Cardiac muscle cell (in vitro differentiated cells and primary cell): ENCODE results near the gene GOLGA6D. TPM values are rescaled to one million over a fixed set of nuclear protein-coding genes. Genes with fewer than 3 reads are reported as not detected.
"Not testable (repeated sequence)": the region's sequence is repeated elsewhere in the genome, so short reads cannot be mapped to it uniquely, and the experiment has no call there.

ENCODE experiments used
- DNase-seq, 2 donors: peaks; one replicate each; pipeline versions ENCODE4 v3.0.0 to v3.0.0-alpha.2; 2010 to 2017; ENCODE audit warnings: low read depth in 1 of 2, low spot score in 1 of 2
- H3K27ac ChIP-seq: fragments of 200-600 bp; sonication (generic); 2 replicates; pipeline ENCODE4 v1.5.1; 2016
- H3K27me3 ChIP-seq: fragments of 200-600 bp; sonication (generic); 2 replicates; pipeline ENCODE4 v1.6.0; 2016; ENCODE audit warnings: control low read depth
- H3K36me3 ChIP-seq: fragments of 200-600 bp; sonication (generic); 2 replicates; pipeline ENCODE4 v1.5.1; 2016; ENCODE audit warnings: control low read depth
- H3K4me1 ChIP-seq: fragments of 200-600 bp; sonication (generic); 2 replicates; pipeline ENCODE4 v1.8.1; 2017; ENCODE audit warnings: low read depth, mild to moderate bottlenecking, mixed run types
- H3K4me3 ChIP-seq: fragments of 200-600 bp; sonication (generic); 2 replicates; pipeline ENCODE4 v1.5.1; 2016; ENCODE audit warnings: mild to moderate bottlenecking
- H3K9me3 ChIP-seq: fragments of 200-600 bp; sonication (generic); 2 replicates; pipeline ENCODE4 v1.5.1; 2017; ENCODE audit warnings: low read depth, mild to moderate bottlenecking, control low read depth
- CTCF ChIP-seq: IDR thresholded peaks from 2 replicates; pipeline ENCODE4 v1.5.1; 2012; ENCODE audit warnings: low read depth, mild to moderate bottlenecking, low read length
- polyA plus RNA-seq: library from polyadenylated mRNA; unstranded; fragments of >200 nt; fragmentation: Nextera tagmentation; extraction: Ambion mirVana; gene quantifications from 2 replicates; pipeline ENCODE4 v1.2.1, GENCODE V29; 2016
- total RNA-seq: library from RNA; depleted of rRNA; stranded (reverse); fragments of >200 nt; gene quantifications from 2 replicates; pipeline ENCODE4 v1.2.3, GENCODE V29; 2016

GOLGA6D gene
- total and polyA plus RNA-seq, 2 experiments from 2014 or later = 0.06 TPM; not detected in 1

- Histone ChIP-seq H3K9me3 (no peaks in the 10 kb centered on the region), H3K36me3 (no peaks in the 10 kb centered on the region), H3K4me3 (no peak overlapping the region), H3K4me1 (no peaks in the 10 kb centered on the region), H3K27me3 (no peaks in the 10 kb centered on the region), H3K27ac (no peak overlapping the region)
- DNase-seq = no peak
- no peak for TF ChIP-seq CTCF
Observed at GRCh38 chr15:75327491-75327890, 44.9 kb downstream of the GOLGA6D start.

GRCh38 chr15:75328493-75329314, 46.1 kb downstream of the GOLGA6D start:
- Histone ChIP-seq H3K36me3 (no peaks in the 10 kb centered on the region), H3K27ac (no peak overlapping the region), H3K9me3 (no peaks in the 10 kb centered on the region), H3K4me1 (no peaks in the 10 kb centered on the region), H3K4me3 (no peak overlapping the region), H3K27me3 (no peaks in the 10 kb centered on the region)
- DNase-seq = no peak
- no peak for TF ChIP-seq CTCF

- no peak for TF ChIP-seq CTCF
- no peaks in the 10 kb centered on the region for H3K4me1 ChIP-seq
- no peak overlapping the region for H3K4me3 ChIP-seq
- no peaks in the 10 kb centered on the region for H3K27me3 ChIP-seq
- H3K36me3 ChIP-seq = no peaks in the 10 kb centered on the region
- H3K27ac ChIP-seq = no peak overlapping the region
- DNase-seq = no peak
- no peaks in the 10 kb centered on the region for H3K9me3 ChIP-seq
Observed at GRCh38 chr15:75329571-75329970, 46.9 kb downstream of the GOLGA6D start.

- H3K27ac ChIP-seq, H3K4me3 ChIP-seq, H3K27me3 ChIP-seq, H3K4me1 ChIP-seq, H3K9me3 ChIP-seq, H3K36me3 ChIP-seq, DNase-seq: not testable (repeated sequence)
Observed at GRCh38 chr15:75332093-75332492, 49.5 kb downstream of the GOLGA6D start.

- H3K4me3 ChIP-seq, H3K27ac ChIP-seq, DNase-seq, H3K36me3 ChIP-seq, H3K4me1 ChIP-seq, H3K27me3 ChIP-seq, H3K9me3 ChIP-seq: not testable (repeated sequence)
Observed at GRCh38 chr15:75333654-75334419, 51.2 kb downstream of the GOLGA6D start.

GRCh38 chr15:75335313-75335704, 52.7 kb downstream of the GOLGA6D start:
- Histone ChIP-seq H3K4me1 (no peaks in the 10 kb centered on the region), H3K27me3 (no peaks in the 10 kb centered on the region), H3K9me3 (no peaks in the 10 kb centered on the region), H3K4me3 (peak overlapping the region; percentile 88), H3K27ac (no peak overlapping the region), H3K36me3 (no peaks in the 10 kb centered on the region)
- DNase-seq = no peak
- TF ChIP-seq CTCF = no peak
